OCI-LY7 (cell line): ENCODE results near the gene TANC1.

Experiments used
- EZH2phosphoT487 ChIP-seq: fragments of 200-600 bp; sonication (generic); IDR thresholded peaks from 2 replicates; pipeline ENCODE4 v1.6.1; 2018; ENCODE audit warnings: low read depth, borderline replicate concordance, mild to moderate bottlenecking, mixed run types, antibody characterized with exemption, low read length, moderate library complexity, mixed read lengths
- TF ChIP-seq, protein P1 (sequence below): fragments of 200-600 bp; sonication (generic); conservative IDR thresholded peaks from 2 replicates; pipeline ENCODE4 v1.5.1; 2014; ENCODE audit warnings: mild to moderate bottlenecking, antibody characterized with exemption, low read length, moderate library complexity, mixed read lengths

DNA sequence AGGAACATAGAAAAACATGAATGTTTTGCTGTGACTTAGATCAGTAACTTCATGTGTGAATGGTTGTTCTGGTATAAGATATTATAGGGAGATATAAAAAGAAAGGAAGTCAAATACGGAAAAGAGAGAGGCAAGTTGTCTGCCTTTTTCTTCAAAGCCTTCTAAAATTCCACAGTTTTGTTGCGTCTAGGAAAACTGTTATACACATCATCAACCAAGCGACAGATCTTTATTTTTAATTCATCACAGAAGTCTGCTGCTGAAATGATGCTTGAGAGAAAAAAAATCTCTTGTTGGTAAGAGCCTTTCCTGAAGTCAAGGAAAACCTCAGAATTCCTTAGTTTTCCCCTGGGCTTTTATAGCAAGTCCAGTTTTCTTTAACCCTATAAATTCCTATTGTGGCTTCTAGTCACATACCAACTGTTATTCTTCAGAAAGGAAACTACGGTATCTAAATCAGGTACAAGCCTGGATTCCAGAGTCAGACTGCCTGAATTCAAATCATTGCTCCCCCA is 36.3 kb upstream of the TANC1 start:
- TF ChIP-seq, protein P1, sequence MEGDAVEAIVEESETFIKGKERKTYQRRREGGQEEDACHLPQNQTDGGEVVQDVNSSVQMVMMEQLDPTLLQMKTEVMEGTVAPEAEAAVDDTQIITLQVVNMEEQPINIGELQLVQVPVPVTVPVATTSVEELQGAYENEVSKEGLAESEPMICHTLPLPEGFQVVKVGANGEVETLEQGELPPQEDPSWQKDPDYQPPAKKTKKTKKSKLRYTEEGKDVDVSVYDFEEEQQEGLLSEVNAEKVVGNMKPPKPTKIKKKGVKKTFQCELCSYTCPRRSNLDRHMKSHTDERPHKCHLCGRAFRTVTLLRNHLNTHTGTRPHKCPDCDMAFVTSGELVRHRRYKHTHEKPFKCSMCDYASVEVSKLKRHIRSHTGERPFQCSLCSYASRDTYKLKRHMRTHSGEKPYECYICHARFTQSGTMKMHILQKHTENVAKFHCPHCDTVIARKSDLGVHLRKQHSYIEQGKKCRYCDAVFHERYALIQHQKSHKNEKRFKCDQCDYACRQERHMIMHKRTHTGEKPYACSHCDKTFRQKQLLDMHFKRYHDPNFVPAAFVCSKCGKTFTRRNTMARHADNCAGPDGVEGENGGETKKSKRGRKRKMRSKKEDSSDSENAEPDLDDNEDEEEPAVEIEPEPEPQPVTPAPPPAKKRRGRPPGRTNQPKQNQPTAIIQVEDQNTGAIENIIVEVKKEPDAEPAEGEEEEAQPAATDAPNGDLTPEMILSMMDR: no peak
- TF ChIP-seq EZH2phosphoT487: no peak
